K562 (cell line): Measurements from ENCODE around the gene VPS16. TPM values are rescaled to one million over a fixed set of nuclear protein-coding genes. Genes with fewer than 3 reads are reported as not detected.

Source experiments
- ATAC-seq: fragments of 200-7000 bp; cut with Tn5 transposase; 3 replicates; pipeline ENCODE4 v1.9.1; 2020; ENCODE audit warnings: moderate library complexity
- BruUV-seq: library from RNA; stranded (reverse); fragments of 400-500 nt; replicated peaks from 2 replicates; lab custom pipeline; 2021; lab: Mats Ljungman, UMichigan
- CTCF ChIA-PET: fragments of 300-600 bp; formaldehyde crosslinking; extraction: SDS; loops from one replicate; lab custom pipeline; 2021; ENCODE audit warnings: low intra/inter-chr PET ratio; lab: Yijun Ruan, JAX
- POLR2A ChIA-PET: fragments of 300-600, 350-650 bp; sonication (Branson Sonifier 250); formaldehyde crosslinking; extraction: SDS; loops from one replicate; lab custom pipeline; 2021; ENCODE audit warnings: antibody characterized with exemption, inconsistent platforms; lab: Yijun Ruan, JAX
- DNase-seq, 4 experiments: peaks; one replicate each; pipeline versions ENCODE4 v3.0.0 to v3.0.0-alpha.2; 2011 to 2018; ENCODE audit warnings: low spot score in 3 of 4, mixed read lengths in 3 of 4; ENCODE audit errors: extremely low read depth in 1 of 4
- FAIRE-seq: peaks from 2 replicates; lab custom pipeline; 2011; peaks lifted over from hg19 to GRCh38; lab: Jason Lieb, UNC
- H2AFZ ChIP-seq: 2 replicates; pipeline ENCODE4 v1.6.0; 2011; ENCODE audit warnings: low read depth, low read length, control low read depth, inconsistent platforms
- H3K27ac ChIP-seq: fragments of 200-600 bp; 3 replicates; pipeline ENCODE4 v1.8.0; 2011; ENCODE audit warnings: low read depth, mild to moderate bottlenecking, control low read depth, inconsistent platforms, low read length, moderate library complexity, mixed read lengths; ENCODE audit errors: extremely low read depth
- H3K27me3 ChIP-seq, 2 experiments: fragments of 300-600 bp in 1 of 2; 2 replicates in 1 of 2; 3 replicates in 1 of 2; pipeline versions ENCODE4 v1.6.0 to v1.8.0; 2011; ENCODE audit warnings: inconsistent platforms in 2 of 2, low read length in 2 of 2, mild to moderate bottlenecking in 1 of 2, mixed read lengths in 1 of 2, moderate library complexity in 1 of 2; ENCODE audit not compliant: control insufficient read depth in 2 of 2, insufficient read depth in 2 of 2
- H3K36me3 ChIP-seq: fragments of 300-600 bp; 3 replicates; pipeline ENCODE4 v1.8.0; 2011; ENCODE audit warnings: mild to moderate bottlenecking, low read length, inconsistent platforms; ENCODE audit not compliant: control insufficient read depth, insufficient read depth
- H3K4me1 ChIP-seq, 2 experiments: fragments of 200-600 bp in 1 of 2; replicated peaks in 1 of 2; 2 replicates in 1 of 2; 3 replicates in 1 of 2; pipeline versions ENCODE4 v1.5.1 to v1.8.0; 2011; ENCODE audit warnings: inconsistent platforms in 2 of 2, low read length in 2 of 2, mild to moderate bottlenecking in 1 of 2, mixed read lengths in 1 of 2, moderate library complexity in 1 of 2; ENCODE audit not compliant: control insufficient read depth in 2 of 2, insufficient read depth in 2 of 2
- H3K4me2 ChIP-seq: 2 replicates; pipeline ENCODE4 v1.6.1; 2011; ENCODE audit warnings: low read length, control low read depth, inconsistent platforms, mixed read lengths; ENCODE audit not compliant: insufficient read depth
- H3K4me3 ChIP-seq: fragments of 200-600 bp; sonication (generic), shearing (Covaris generic); 2 replicates; pipeline ENCODE4 v1.5.1; 2016; ENCODE audit warnings: control low read depth, inconsistent platforms
- H3K79me2 ChIP-seq: fragments of 200-600 bp; 3 replicates; pipeline ENCODE4 v1.8.0; 2011; ENCODE audit warnings: low read length, inconsistent platforms; ENCODE audit not compliant: control insufficient read depth, insufficient read depth
- H3K9ac ChIP-seq, 2 experiments: 2 replicates each; pipeline versions ENCODE4 v1.6.0 to v1.6.1; 2011; ENCODE audit warnings: low read depth in 2 of 2, low read length in 2 of 2, control low read depth in 1 of 2, inconsistent platforms in 1 of 2, mild to moderate bottlenecking in 1 of 2, mixed read lengths in 1 of 2; ENCODE audit not compliant: insufficient read depth in 1 of 2
- H3K9me1 ChIP-seq: one replicate; pipeline ENCODE4 v1.6.0; 2011; ENCODE audit warnings: inconsistent platforms, mild to moderate bottlenecking, low read length, moderate library complexity; ENCODE audit not compliant: control insufficient read depth, insufficient read depth
- H3K9me3 ChIP-seq: replicated peaks from 2 replicates; pipeline ENCODE4 v1.5.1; 2011; ENCODE audit warnings: low read depth, low read length, inconsistent platforms; ENCODE audit not compliant: control insufficient read depth, insufficient read depth
- H4K20me1 ChIP-seq: replicated peaks from 2 replicates; pipeline ENCODE4 v1.6.1; 2011; ENCODE audit warnings: low read length, inconsistent platforms, mixed read lengths; ENCODE audit not compliant: control insufficient read depth, insufficient read depth
- DNMT1 ChIP-seq: fragments of 450-650 bp; IDR thresholded peaks from 2 replicates; pipeline ENCODE4 v1.6.1; 2016; ENCODE audit warnings: antibody characterized with exemption, mild to moderate bottlenecking
- ELF2 ChIP-seq: fragments of 250-450 bp; sonication (Bioruptor Pico); IDR thresholded peaks from 2 replicates; pipeline ENCODE4 v1.5.0; 2021; ENCODE audit warnings: mild to moderate bottlenecking
- RAD21 ChIP-seq, 2 experiments: fragments of 250-450 bp in 1 of 2; fragments of 450-650 bp in 1 of 2; sonication (Bioruptor Pico) in 1 of 2; formaldehyde crosslinking in 1 of 2; IDR thresholded peaks in 1 of 2; conservative IDR thresholded peaks in 1 of 2; 2 replicates each; pipeline versions ENCODE4 v1.4.0 to v1.8.0; 2020 to 2022; ENCODE audit warnings: mild to moderate bottlenecking in 2 of 2, moderate library complexity in 1 of 2
- ZFP30 ChIP-seq: fragments of 250-450 bp; sonication (Bioruptor Pico); IDR thresholded peaks from 2 replicates; pipeline ENCODE4 v1.8.0; 2022; ENCODE audit warnings: moderate library complexity, mild to moderate bottlenecking, inconsistent platforms, borderline replicate concordance
- WGBS: fragments of 100-300 bp; shearing (Covaris generic); methylation state at CpG from one replicate; pipeline ENCODE4 v1.1.6; 2016; ENCODE audit warnings: low coverage, mixed read lengths; ENCODE audit not compliant: insufficient coverage; ENCODE audit errors: missing lambda C conversion rate; 5-methylcytosine and 5-hydroxymethylcytosine counted together
- in situ Hi-C: fragments of 300-500 bp; cut with MboI; formaldehyde crosslinking; loops from 4 replicates; pipeline ENCODE4 v1.15.0; 2018; ENCODE audit warnings: inconsistent platforms, mixed read lengths
- intact Hi-C: fragments of 100-400 bp; cut with micrococcal nuclease; formaldehyde crosslinking; loops from 2 replicates; pipeline ENCODE4 v1.14.2; 2022
- polyA plus RNA-seq, 8 experiments: library from polyadenylated mRNA; depleted of rRNA in 4 of 8; stranded (reverse) in 5 of 8; unstranded in 3 of 8; fragments of >200 nt; fragmentation: Nextera tagmentation in 2 of 8; fragmentation: Illumina TruSeq in 1 of 8; extraction: Ambion mirVana in 2 of 8; extraction: Trizol in 1 of 8; gene quantifications; 2 replicates each; pipeline versions ENCODE4 v1.2.1 to v1.2.3, GENCODE V29; 2011 to 2014; ENCODE audit warnings: inconsistent platforms in 1 of 8, missing spikeins in 1 of 8
- total RNA-seq, 7 experiments: library from RNA; depleted of rRNA in 6 of 7; stranded (reverse); fragments of >200 nt in 6 of 7; fragmentation: Illumina TruSeq in 2 of 7; extraction: Trizol in 2 of 7; gene quantifications; 2 replicates each; pipeline versions ENCODE4 v1.2.1 to v1.2.3, GENCODE V29; 2011 to 2021; ENCODE audit warnings: low replicate concordance in 1 of 7
- TF ChIP-seq, protein P1 (sequence below): sonication (generic); formaldehyde crosslinking; IDR thresholded peaks from 2 replicates; pipeline ENCODE4 v1.8.0; 2022; ENCODE audit warnings: missing genetic modification reagents, mild to moderate bottlenecking, borderline replicate concordance
- TF ChIP-seq, protein P2 (sequence below), 3 experiments: IDR thresholded peaks in 2 of 3; conservative IDR thresholded peaks in 1 of 3; 2 replicates each; pipeline ENCODE4 v1.5.1; 2011 to 2012; ENCODE audit warnings: low read length in 3 of 3, mild to moderate bottlenecking in 3 of 3, control low read depth in 2 of 3, improper control_type of control experiment in 1 of 3, inconsistent platforms in 1 of 3, low read depth in 1 of 3, mixed read lengths in 1 of 3, moderate library complexity in 1 of 3; ENCODE audit not compliant: insufficient read depth in 2 of 3
- TF ChIP-seq, protein P3 (sequence below): sonication (generic); formaldehyde crosslinking; IDR thresholded peaks from 2 replicates; pipeline ENCODE4 v1.8.0; 2022; ENCODE audit warnings: mild to moderate bottlenecking, missing genetic modification reagents
- TF ChIP-seq, protein P4 (sequence below): fragments of 450-650 bp; IDR thresholded peaks from 2 replicates; pipeline ENCODE4 v1.6.1; 2016; ENCODE audit warnings: low read depth

The VPS16 gene
- total and polyA plus RNA-seq, 9 of the 15 experiments (the other 6 are each of a cell fraction or from before 2014, with no cell fraction given), result 6.8 to 24.7 (median 14.0) TPM

DNA sequence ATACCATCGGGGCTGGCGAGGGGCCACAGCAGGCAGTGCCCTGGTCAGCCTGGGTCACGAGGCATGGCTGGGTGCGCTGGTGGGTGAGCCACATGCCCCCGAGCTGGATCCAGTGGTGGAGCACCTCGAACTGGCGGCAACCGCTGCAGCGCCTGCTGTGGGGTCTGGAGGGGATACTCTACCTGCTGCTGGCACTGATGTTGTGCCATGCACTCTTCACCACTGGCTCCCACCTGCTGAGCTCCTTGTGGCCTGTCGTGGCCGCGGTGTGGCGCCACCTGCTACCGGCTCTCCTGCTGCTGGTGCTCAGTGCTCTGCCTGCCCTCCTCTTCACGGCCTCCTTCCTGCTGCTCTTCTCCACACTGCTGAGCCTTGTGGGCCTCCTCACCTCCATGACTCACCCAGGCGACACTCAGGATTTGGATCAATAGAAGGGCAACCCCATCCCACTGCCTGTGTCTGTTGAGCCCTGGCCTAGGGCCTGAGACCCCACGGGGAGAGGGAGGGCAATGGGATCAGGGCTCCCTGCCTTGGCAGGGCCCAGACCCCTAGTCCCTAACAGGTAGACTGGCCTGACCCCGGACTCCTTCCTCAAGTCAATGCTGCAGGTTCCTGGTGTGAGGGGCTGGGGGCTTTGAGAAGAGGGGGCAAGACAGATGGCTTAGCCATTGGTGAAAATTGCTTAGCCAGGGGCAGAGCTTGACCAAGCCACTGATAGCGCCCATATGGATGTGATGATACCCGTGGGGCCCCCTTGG, 23.8 kb upstream of the VPS16 start:
- Histone ChIP-seq H3K27me3 (no peaks in the 10 kb centered on the region), H4K20me1 (no peaks in the 10 kb centered on the region), H2AFZ (peak overlapping the region; percentile 51), H3K79me2 (no peaks in the 10 kb centered on the region), H3K27ac (no peak overlapping the region), H3K36me3 (no peaks in the 10 kb centered on the region), H3K9me1 (peaks cover 3% of the 10 kb centered on the region), H3K9ac (no peak overlapping the region), H3K9me3 (0 out of 2 replicates have a peak, but pooled peaks cover 2% of the 10 kb centered on the region), H3K4me2 (no peak overlapping the region), H3K4me1 (peaks cover 13 to 33% of the 10 kb centered on the region in 2 experiments), H3K4me3 (no peak overlapping the region)
- intact Hi-C loops, result loop anchor here (2.0 kb wide), 1 partner anchor 36 kb away; no protein-coding TSS in a partner anchor
- POLR2A ChIA-PET, result no interaction called here
- peak; percentile 86 for ATAC-seq
- CTCF ChIA-PET, result no interaction called here
- FAIRE-seq, result no peak
- peak in 3 of 4 experiments; percentile 35 to 48 (median 38) for DNase-seq
- no TSS peak for BruUV-seq
- in situ Hi-C loops, result no loop called here
- 27% methylated on average over 12 of the region's 20 CpGs for WGBS
- TF ChIP-seq RAD21 (CRISPR knock-in tag; conservative IDR thresholded peaks at IDR 0.05 in 1 of 2, IDR thresholded peaks at IDR 0.05 in 1 of 2) (peak in 1 of 2 experiments; percentile 70; a peak in 2 of 4 replicates), DNMT1 (no peak), ELF2 (no peak), ZFP30 (CRISPR knock-in tag) (no peak)
- TF ChIP-seq, protein P1, sequence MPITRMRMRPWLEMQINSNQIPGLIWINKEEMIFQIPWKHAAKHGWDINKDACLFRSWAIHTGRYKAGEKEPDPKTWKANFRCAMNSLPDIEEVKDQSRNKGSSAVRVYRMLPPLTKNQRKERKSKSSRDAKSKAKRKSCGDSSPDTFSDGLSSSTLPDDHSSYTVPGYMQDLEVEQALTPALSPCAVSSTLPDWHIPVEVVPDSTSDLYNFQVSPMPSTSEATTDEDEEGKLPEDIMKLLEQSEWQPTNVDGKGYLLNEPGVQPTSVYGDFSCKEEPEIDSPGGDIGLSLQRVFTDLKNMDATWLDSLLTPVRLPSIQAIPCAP, result no peak
- TF ChIP-seq, protein P2, sequence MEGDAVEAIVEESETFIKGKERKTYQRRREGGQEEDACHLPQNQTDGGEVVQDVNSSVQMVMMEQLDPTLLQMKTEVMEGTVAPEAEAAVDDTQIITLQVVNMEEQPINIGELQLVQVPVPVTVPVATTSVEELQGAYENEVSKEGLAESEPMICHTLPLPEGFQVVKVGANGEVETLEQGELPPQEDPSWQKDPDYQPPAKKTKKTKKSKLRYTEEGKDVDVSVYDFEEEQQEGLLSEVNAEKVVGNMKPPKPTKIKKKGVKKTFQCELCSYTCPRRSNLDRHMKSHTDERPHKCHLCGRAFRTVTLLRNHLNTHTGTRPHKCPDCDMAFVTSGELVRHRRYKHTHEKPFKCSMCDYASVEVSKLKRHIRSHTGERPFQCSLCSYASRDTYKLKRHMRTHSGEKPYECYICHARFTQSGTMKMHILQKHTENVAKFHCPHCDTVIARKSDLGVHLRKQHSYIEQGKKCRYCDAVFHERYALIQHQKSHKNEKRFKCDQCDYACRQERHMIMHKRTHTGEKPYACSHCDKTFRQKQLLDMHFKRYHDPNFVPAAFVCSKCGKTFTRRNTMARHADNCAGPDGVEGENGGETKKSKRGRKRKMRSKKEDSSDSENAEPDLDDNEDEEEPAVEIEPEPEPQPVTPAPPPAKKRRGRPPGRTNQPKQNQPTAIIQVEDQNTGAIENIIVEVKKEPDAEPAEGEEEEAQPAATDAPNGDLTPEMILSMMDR (IDR thresholded peaks at IDR 0.05 in 2 of 3, conservative IDR thresholded peaks at IDR 0.05 in 1 of 3; ENCODE audit: insufficient read depth in 2 of 3, low read depth in 1 of 3, low read length in 3 of 3), result peak; percentile 46 to 59 (median 57)
- TF ChIP-seq, protein P3, sequence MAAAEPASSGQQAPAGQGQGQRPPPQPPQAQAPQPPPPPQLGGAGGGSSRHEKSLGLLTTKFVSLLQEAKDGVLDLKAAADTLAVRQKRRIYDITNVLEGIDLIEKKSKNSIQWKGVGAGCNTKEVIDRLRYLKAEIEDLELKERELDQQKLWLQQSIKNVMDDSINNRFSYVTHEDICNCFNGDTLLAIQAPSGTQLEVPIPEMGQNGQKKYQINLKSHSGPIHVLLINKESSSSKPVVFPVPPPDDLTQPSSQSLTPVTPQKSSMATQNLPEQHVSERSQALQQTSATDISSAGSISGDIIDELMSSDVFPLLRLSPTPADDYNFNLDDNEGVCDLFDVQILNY (CRISPR knock-in tag), result no peak
- TF ChIP-seq, protein P4, sequence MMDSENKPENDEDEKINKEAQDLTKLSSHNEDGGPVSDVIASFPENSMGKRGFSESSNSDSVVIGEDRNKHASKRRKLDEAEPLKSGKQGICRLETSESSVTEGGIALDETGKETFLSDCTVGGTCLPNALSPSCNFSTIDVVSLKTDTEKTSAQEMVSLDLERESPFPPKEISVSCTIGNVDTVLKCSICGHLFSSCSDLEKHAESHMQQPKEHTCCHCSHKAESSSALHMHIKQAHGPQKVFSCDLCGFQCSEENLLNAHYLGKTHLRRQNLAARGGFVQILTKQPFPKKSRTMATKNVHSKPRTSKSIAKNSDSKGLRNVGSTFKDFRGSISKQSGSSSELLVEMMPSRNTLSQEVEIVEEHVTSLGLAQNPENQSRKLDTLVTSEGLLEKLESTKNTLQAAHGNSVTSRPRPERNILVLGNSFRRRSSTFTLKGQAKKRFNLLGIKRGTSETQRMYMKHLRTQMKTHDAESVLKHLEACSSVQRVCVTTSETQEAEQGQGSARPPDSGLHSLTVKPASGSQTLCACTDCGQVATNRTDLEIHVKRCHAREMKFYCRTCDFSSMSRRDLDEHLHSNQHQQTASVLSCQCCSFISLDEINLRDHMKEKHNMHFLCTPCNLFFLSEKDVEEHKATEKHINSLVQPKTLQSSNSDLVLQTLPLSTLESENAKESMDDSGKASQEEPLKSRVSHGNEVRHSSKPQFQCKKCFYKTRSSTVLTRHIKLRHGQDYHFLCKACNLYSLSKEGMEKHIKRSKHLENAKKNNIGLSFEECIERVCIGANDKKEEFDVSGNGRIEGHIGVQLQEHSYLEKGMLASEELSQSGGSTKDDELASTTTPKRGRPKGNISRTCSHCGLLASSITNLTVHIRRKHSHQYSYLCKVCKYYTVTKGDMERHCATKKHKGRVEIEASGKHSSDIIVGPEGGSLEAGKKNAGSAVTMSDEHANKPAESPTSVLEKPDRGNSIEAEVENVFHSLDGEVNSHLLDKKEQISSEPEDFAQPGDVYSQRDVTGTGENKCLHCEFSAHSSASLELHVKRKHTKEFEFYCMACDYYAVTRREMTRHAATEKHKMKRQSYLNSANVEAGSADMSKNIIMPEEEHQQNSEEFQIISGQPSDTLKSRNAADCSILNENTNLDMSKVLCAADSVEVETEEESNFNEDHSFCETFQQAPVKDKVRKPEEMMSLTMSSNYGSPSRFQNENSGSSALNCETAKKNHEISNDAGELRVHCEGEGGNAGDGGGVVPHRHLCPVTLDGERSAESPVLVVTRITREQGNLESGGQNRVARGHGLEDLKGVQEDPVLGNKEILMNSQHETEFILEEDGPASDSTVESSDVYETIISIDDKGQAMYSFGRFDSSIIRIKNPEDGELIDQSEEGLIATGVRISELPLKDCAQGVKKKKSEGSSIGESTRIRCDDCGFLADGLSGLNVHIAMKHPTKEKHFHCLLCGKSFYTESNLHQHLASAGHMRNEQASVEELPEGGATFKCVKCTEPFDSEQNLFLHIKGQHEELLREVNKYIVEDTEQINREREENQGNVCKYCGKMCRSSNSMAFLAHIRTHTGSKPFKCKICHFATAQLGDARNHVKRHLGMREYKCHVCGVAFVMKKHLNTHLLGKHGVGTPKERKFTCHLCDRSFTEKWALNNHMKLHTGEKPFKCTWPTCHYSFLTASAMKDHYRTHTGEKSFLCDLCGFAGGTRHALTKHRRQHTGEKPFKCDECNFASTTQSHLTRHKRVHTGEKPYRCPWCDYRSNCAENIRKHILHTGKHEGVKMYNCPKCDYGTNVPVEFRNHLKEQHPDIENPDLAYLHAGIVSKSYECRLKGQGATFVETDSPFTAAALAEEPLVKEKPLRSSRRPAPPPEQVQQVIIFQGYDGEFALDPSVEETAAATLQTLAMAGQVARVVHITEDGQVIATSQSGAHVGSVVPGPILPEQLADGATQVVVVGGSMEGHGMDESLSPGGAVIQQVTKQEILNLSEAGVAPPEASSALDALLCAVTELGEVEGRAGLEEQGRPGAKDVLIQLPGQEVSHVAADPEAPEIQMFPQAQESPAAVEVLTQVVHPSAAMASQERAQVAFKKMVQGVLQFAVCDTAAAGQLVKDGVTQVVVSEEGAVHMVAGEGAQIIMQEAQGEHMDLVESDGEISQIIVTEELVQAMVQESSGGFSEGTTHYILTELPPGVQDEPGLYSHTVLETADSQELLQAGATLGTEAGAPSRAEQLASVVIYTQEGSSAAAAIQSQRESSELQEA, result no peak
